Measurements from ENCODE around the gene ZSWIM3. TPM values are rescaled to one million over a fixed set of nuclear protein-coding genes. Genes with fewer than 3 reads are reported as not detected.

ZSWIM3 gene
- total and polyA plus RNA-seq, 2 of the 13 experiments (the other 11 are each of a cell fraction or from before 2014, with no cell fraction given) = 5.2 to 5.8 TPM

GRCh38 chr20:45886590-45887345, 29.4 kb downstream of the ZSWIM3 start (continued):
- TF ChIP-seq ZNF800 (CRISPR knock-in tag; IDR thresholded peaks at IDR 0.05) (no peak), ZNF704 (CRISPR knock-in tag; IDR thresholded peaks at IDR 0.05; ENCODE audit: borderline replicate concordance) (no peak), TBX3 (IDR thresholded peaks at IDR 0.05; ENCODE audit: borderline replicate concordance) (no peak), ZNF737 (CRISPR knock-in tag; IDR thresholded peaks at IDR 0.05; ENCODE audit: borderline replicate concordance) (no peak), AHDC1 (CRISPR knock-in tag; IDR thresholded peaks at IDR 0.05; ENCODE audit: borderline replicate concordance) (no peak), ZNF468 (CRISPR knock-in tag; IDR thresholded peaks at IDR 0.05) (no peak), ZNF280B (CRISPR knock-in tag; IDR thresholded peaks at IDR 0.05; ENCODE audit: borderline replicate concordance) (peak; percentile 77), PREB (CRISPR knock-in tag; IDR thresholded peaks at IDR 0.05) (no peak), MBD4 (IDR thresholded peaks at IDR 0.05; ENCODE audit: borderline replicate concordance, low read length) (no peak), DMTF1 (CRISPR knock-in tag; IDR thresholded peaks at IDR 0.05) (no peak), STAG1 (CRISPR knock-in tag; IDR thresholded peaks at IDR 0.05) (peak; percentile 29; the same call in 1 of the 2 replicates)

All from HepG2 (cell line).